Peyer's patch (tissue), 4 donors: ENCODE data around the gene PIGV. TPM values are rescaled to one million over a fixed set of nuclear protein-coding genes. Genes with fewer than 3 reads are reported as not detected.

ENCODE experiments used
- DNase-seq, 3 donors: peaks; one replicate each; pipeline ENCODE4 v3.0.0-alpha.2; 2017 to 2019
- H3K27ac ChIP-seq, 4 donors: fragments of 200-600 bp; sonication (generic); one replicate each; pipeline ENCODE4 v1.5.1; 2016 to 2019
- H3K27me3 ChIP-seq, 2 donors: fragments of 200-600 bp; sonication (generic); one replicate each; pipeline ENCODE4 v1.5.1; 2019
- H3K36me3 ChIP-seq, 3 donors: fragments of 200-600 bp; sonication (generic); one replicate each; pipeline ENCODE4 v1.5.1; 2016 to 2019
- H3K4me1 ChIP-seq, 4 donors: fragments of 200-600 bp; sonication (generic); one replicate each; pipeline ENCODE4 v1.5.1; 2016 to 2019
- H3K4me3 ChIP-seq, 4 donors: fragments of 200-600 bp; sonication (generic); 1 replicate in 3 of 4; 2 replicates in 1 of 4; pipeline ENCODE4 v1.5.1; 2016 to 2019; ENCODE audit warnings: mild to moderate bottlenecking in 1 of 4
- H3K9me3 ChIP-seq, 4 donors: fragments of 200-600 bp; sonication (generic); one replicate each; pipeline ENCODE4 v1.5.1; 2016 to 2019; ENCODE audit warnings: mild to moderate bottlenecking in 1 of 4
- POLR2A ChIP-seq, 2 donors: fragments of 450-650 bp; IDR thresholded peaks; one replicate each; pipeline ENCODE4 v1.5.1; 2017; ENCODE audit warnings: antibody characterized with exemption in 2 of 2, mild to moderate bottlenecking in 2 of 2, moderate library complexity in 2 of 2
- total RNA-seq, 4 donors: library from RNA; depleted of rRNA; stranded (reverse); fragments of >200 nt; gene quantifications; one replicate each; pipeline ENCODE4 v1.1.0, GENCODE V29; 2016
- TF ChIP-seq, protein P1 (sequence below), 6 experiments: fragments of 450-650 bp in 4 of 6; fragments of 200-600 bp in 2 of 6; sonication (generic) in 1 of 6; IDR thresholded peaks; one replicate each; pipeline ENCODE4 v1.5.1; 2017 to 2019; ENCODE audit warnings: antibody characterized with exemption in 6 of 6, mild to moderate bottlenecking in 3 of 6, moderate library complexity in 1 of 6

Gene PIGV
- total RNA-seq, 4 donors from 2014 or later, result 9.9 to 24.5 (median 18.1) TPM

DNA sequence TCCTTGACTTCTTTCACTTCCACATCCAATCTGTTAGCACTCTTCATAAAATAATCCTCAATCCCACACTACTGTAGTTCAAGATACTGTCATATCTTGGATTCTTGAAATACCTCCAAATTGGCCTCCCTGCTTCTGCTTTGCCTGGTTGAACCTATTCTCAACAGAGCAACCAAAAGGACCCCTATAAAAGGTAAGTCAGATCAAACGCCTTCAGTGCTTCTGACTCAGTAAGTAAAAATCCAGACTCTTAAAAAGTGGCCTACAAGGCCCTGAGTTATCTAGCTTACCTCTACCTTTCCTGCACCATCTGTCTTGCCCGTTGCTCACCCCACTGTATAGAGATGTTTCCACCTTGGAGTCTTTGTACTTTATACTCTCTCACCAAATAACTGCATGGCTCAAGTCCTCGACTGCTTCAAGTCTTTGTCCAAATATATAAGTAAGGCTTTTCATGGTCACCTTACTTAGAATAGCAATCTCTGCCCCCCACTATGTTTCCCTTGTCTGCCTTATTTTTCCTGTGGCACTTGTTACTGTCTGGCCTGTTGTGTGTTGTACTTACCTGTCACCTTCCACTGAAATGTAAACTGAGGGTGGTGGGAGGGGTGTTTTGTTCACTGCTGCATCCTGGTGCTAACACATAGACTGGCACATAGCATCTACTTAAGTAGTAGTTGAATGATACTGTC, 5.1 kb upstream of the PIGV start:
- DNase-seq, result no peak
- Histone ChIP-seq H3K4me3 (no peak overlapping the region), H3K27ac (no peak overlapping the region), H3K36me3 (peaks cover 0 to 43% (median 0%) of the 10 kb centered on the region in 3 donors), H3K27me3 (no peaks in the 10 kb centered on the region), H3K4me1 (peaks cover 11 to 49% (median 18%) of the 10 kb centered on the region in 4 donors), H3K9me3 (no peaks in the 10 kb centered on the region)
- TF ChIP-seq POLR2A (IDR thresholded peaks at IDR 0.05), result no peak
- TF ChIP-seq, protein P1, sequence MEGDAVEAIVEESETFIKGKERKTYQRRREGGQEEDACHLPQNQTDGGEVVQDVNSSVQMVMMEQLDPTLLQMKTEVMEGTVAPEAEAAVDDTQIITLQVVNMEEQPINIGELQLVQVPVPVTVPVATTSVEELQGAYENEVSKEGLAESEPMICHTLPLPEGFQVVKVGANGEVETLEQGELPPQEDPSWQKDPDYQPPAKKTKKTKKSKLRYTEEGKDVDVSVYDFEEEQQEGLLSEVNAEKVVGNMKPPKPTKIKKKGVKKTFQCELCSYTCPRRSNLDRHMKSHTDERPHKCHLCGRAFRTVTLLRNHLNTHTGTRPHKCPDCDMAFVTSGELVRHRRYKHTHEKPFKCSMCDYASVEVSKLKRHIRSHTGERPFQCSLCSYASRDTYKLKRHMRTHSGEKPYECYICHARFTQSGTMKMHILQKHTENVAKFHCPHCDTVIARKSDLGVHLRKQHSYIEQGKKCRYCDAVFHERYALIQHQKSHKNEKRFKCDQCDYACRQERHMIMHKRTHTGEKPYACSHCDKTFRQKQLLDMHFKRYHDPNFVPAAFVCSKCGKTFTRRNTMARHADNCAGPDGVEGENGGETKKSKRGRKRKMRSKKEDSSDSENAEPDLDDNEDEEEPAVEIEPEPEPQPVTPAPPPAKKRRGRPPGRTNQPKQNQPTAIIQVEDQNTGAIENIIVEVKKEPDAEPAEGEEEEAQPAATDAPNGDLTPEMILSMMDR (IDR thresholded peaks at IDR 0.05), result no peak

DNA sequence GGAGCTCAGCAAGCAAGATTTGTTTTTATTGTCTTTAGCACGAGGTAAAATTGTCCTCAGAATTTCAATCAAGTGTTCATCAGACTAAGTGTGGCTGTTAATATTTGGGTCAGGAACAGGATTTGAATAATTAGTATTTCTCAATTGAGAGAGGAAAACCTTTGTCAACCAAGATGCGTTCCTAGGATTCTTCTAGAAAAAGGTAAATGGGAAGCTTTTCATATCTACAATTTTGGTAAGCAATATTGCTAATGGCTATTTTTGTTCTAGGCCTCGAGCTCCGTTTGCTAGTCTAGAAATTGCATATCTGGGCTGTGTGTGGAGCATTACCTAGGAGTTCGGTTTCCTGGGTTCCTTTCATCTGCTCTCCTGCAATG, 4.1 kb upstream of the PIGV start:
- TF ChIP-seq, protein P1 (IDR thresholded peaks at IDR 0.05), result no peak
- no peak for TF ChIP-seq POLR2A (IDR thresholded peaks at IDR 0.05)
- Histone ChIP-seq H3K4me1 (peaks cover 11 to 49% (median 18%) of the 10 kb centered on the region in 4 donors), H3K27ac (peak overlapping the region in 3 of 4 donors; percentile 38 to 58 (median 57))

DNA sequence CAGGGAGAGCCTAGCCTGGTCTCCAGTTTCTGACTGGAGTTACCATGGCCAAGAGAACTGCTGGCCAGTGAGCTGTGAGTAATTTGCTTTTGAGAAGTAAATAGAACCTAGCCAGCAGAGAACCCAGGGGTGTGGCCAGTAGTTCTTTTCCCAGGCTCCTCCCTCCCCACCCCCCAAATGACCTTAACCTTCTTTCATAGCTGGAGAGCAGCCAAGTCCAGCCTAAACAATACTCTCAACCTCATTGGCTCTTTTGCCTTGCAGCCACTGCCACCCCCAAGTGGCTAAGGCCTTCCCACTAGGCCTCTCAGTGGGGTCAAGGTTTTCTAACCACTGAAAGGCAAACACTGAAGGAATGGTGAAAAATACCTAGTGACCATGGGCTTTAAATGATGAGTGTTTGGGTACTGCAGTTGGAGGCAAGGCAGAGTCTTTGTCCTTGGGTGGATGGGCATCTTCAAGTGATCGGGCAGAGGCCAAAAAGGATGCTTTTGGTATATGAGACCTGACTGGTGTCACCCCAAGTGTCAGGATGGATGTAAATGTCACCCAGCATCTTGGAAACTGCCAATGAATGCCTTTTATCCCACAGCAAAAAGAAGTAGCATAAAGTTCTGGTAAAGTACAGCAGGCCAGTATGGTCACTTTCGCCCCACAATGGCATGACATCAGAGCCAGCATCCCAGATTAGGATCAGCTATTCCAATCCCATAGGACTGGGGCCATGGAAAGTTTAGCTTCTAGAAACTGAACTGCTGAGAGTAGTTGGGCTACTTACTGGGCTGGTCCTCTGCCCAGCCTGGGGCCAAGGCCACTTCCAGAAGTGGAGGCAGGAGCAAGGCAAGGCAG, 3.5 kb upstream of the PIGV start:
- H3K4me3 ChIP-seq, result no peak overlapping the region
- no peak for TF ChIP-seq POLR2A (IDR thresholded peaks at IDR 0.05)
- TF ChIP-seq, protein P1 (IDR thresholded peaks at IDR 0.05), result no peak
- no peaks in the 10 kb centered on the region for H3K27me3 ChIP-seq
- H3K36me3 ChIP-seq, result peaks cover 0 to 27% (median 0%) of the 10 kb centered on the region in 3 donors
- H3K4me1 ChIP-seq, result peaks cover 11 to 49% (median 18%) of the 10 kb centered on the region in 4 donors
- H3K27ac ChIP-seq, result peak overlapping the region; percentile 21 to 98 (median 58)
- peak in 1 of 3 donors; percentile 66 for DNase-seq
- no peaks in the 10 kb centered on the region for H3K9me3 ChIP-seq

More for the DNA sequence above, 4.1 kb upstream of the PIGV start:
- Histone ChIP-seq H3K27me3 (no peaks in the 10 kb centered on the region), H3K4me3 (no peak overlapping the region), H3K36me3 (peaks cover 0 to 33% (median 0%) of the 10 kb centered on the region in 3 donors), H3K9me3 (no peaks in the 10 kb centered on the region)
- no peak for DNase-seq

DNA sequence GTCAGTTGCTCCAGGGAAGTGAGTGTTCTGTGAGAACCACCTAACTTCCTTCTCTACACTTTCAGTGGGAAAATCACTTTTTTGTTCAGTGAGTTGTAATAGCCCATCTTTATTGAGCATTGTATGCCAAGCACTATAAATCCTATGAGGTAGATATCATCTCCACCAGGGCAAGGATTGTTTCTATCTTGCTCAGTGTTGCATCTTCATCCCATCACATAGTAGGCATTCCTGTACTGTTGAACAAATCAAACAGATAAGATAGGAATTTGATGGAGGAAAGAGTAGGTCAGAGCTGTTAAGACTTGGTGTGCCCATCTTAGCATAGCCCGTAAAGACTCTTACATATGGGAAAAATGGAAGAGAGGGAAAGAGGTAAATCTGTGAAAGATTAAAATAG, 2.9 kb upstream of the PIGV start:
- Histone ChIP-seq H3K27ac (peak overlapping the region; percentile 21 to 98 (median 58)), H3K9me3 (no peaks in the 10 kb centered on the region), H3K27me3 (no peaks in the 10 kb centered on the region), H3K4me1 (peaks cover 11 to 49% (median 18%) of the 10 kb centered on the region in 4 donors), H3K36me3 (peaks cover 0 to 20% (median 0%) of the 10 kb centered on the region in 3 donors), H3K4me3 (no peak overlapping the region)
- DNase-seq, result no peak
- TF ChIP-seq POLR2A (IDR thresholded peaks at IDR 0.05), result no peak
- TF ChIP-seq, protein P1 (IDR thresholded peaks at IDR 0.05), result no peak

DNA sequence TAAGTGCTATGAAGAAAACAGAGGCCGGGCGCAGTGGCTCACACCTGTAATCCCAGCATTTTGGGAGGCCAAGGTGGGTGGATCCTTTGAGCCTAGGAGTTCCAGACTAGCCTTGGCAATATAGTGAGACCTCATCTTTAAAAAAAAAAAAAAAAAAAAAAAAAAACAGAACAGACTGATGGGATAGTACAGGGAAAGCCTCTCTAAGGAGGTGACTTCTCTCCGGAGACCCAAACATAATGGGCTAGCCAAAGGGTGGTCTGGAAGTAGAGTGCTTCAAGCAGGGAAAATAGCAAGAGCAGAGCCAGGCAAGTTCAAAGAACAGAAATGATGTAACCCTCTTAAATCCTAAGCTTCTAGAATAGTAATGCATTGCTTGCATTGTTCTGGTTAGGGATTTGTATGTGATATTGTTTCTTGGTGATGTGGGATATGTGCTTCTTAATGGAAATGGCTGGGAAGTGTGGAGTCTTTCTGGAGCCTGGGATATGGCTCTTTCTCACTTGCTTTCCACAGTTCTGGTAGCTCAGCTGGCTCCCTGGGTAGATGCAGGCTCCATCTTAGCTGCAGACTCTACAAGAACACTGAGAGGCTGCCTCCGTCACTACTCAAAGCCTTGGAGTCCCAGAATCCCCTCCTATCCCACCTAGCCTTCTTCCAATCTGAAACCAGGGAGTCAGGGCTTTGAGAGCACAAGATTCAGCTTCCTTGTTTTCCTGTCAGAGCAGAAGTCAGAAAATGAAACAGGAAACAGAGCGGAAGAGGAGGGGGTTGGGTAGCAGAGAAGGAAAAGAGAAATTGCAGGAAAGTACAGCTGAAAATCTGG, 1.9 kb upstream of the PIGV start:
- Histone ChIP-seq H3K27ac (peak overlapping the region; percentile 95 to 99 (median 98)), H3K4me1 (peaks cover 11 to 49% (median 18%) of the 10 kb centered on the region in 4 donors), H3K4me3 (no peak overlapping the region), H3K27me3 (no peaks in the 10 kb centered on the region), H3K36me3 (peaks cover 0 to 11% (median 0%) of the 10 kb centered on the region in 3 donors), H3K9me3 (no peaks in the 10 kb centered on the region)
- peak in 1 of 3 donors; percentile 46 for DNase-seq
- TF ChIP-seq, protein P1 (IDR thresholded peaks at IDR 0.05), result no peak
- TF ChIP-seq POLR2A (IDR thresholded peaks at IDR 0.05), result no peak
